ENCODE measurements around the gene ZDHHC19. TPM values are rescaled to one million over a fixed set of nuclear protein-coding genes. Genes with fewer than 3 reads are reported as not detected.
A peak's percentile ranks its signal among the peaks of the same experiment; 100 is the strongest.

ZDHHC19 gene
- total and polyA plus RNA-seq, 10 donors, result 0.79 to 44.6 (median 7.1) TPM

DNA sequence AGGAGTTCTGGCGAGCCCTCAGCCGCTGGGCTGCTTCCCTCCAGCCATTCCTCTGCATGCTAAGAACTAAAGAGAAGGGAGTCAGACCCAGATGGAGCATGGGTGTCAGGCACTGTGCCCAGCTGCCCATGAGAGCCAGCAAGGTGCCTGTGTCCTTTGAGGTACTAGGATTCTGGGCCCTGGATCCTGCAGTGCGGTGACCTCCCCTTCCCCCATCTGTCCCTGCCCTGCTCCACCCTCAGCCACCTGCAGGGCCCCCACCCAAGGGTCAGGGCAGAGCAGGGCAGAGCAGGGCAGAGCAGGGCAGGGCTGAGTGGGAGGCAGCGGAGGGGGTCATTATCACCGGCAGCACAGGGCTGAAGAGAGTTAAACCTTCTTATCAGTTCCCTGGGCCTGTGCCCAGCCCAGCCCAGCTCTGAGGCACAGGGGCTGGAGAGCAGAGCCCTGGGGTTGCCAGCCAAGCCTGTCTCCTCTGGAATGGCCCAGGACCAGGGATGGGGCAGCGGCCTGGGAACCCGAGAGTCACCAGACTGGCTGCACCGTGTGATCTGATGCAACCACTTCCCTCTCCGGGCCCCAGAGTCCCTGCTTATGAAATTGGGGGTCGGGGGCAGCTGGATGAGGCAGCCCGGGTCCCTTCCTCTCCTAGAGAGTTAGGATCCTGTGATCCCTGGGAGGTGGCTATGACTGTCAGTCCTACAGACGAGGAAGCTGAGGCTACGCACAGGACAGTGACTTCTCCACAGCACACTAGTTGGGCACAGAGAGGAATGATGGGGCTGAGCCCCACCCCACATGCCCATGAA, 17.3 kb downstream of the ZDHHC19 start:
- TF ChIP-seq POLR2AphosphoS5 (IDR thresholded peaks at IDR 0.05) (peak in 2 of 3 donors; percentile 11 to 38), CTCF (IDR thresholded peaks at IDR 0.05 in 8 of 11, conservative IDR thresholded peaks at IDR 0.05 in 3 of 11) (no peak), POLR2A (IDR thresholded peaks at IDR 0.05) (no peak)
- Histone ChIP-seq H3K4me3 (peak overlapping the region in 1 of 8 donors; percentile 45), H3K36me3 (no peaks in the 10 kb centered on the region), H3K27ac (peak overlapping the region in 7 of 8 donors; percentile 83 to 93 (median 90)), H3K9me3 (no peaks in the 10 kb centered on the region), H3K4me1 (peaks cover 6 to 65% (median 39%) of the 10 kb centered on the region in 6 donors), H3K27me3 (replicated peaks in 1 of 7) (no peaks in the 10 kb centered on the region)
- 56 to 84% (median 68%) methylated on average over 5 to 13 of the region's 13 CpGs for WGBS, 5 donors
- intact Hi-C loops (cut with DNase I; ENCODE audit: low total_unique reads), result no loop called here
- DNase-seq, result peak; percentile 86

DNA sequence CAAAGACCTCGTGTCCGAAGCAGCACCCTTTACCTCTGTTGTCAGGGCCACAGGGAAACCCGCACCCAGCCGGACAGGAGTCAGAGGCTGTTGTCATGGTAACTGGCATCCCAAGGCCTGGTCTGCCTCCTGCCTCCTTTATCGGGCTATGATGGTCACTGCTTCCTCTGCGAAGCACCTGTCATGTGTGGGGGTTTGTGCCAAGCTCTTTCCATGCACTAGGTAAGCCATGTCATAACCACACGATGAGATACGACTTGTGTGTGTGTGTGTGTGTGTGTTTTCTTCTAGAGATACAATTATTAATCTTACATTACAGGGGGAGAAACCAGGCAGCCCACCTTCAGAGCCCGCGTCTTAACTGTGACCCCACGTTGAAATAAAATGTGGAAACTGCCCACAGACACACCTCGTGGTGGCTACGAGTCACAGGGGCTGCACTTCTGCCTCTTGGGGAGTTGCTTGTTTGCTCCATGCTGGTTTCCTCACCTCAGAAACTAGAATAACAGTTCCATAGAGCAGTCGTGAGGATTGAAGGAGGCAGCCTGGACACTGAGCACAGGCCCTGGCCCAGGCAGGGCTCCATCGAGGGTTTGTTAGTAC, 18.0 kb downstream of the ZDHHC19 start:
- Histone ChIP-seq H3K4me1 (peaks cover 6 to 69% (median 39%) of the 10 kb centered on the region in 6 donors), H3K27me3 (replicated peaks in 1 of 7) (no peaks in the 10 kb centered on the region), H3K4me3 (peak overlapping the region in 1 of 8 donors; percentile 45), H3K27ac (peak overlapping the region; percentile 82 to 93 (median 89)), H3K36me3 (no peaks in the 10 kb centered on the region), H3K9me3 (no peaks in the 10 kb centered on the region)
- 51 to 78% (median 72%) methylated on average over 15 of the region's 15 CpGs for WGBS, 5 donors
- TF ChIP-seq CTCF (IDR thresholded peaks at IDR 0.05 in 8 of 11, conservative IDR thresholded peaks at IDR 0.05 in 3 of 11), result no peak
- TF ChIP-seq POLR2AphosphoS5 (IDR thresholded peaks at IDR 0.05), result no peak
- intact Hi-C loops (cut with DNase I; ENCODE audit: low total_unique reads), result no loop called here
- peak; percentile 77 for DNase-seq

- intact Hi-C loops (cut with DNase I; ENCODE audit: low total_unique reads), result no loop called here
- peak overlapping the region; percentile 82 to 93 (median 89) for H3K27ac ChIP-seq
- no peaks in the 10 kb centered on the region for H3K9me3 ChIP-seq
- peak overlapping the region in 1 of 8 donors; percentile 45 for H3K4me3 ChIP-seq
- peak; percentile 88 for DNase-seq
- no peaks in the 10 kb centered on the region for H3K27me3 ChIP-seq (replicated peaks in 1 of 7)
- no peak for TF ChIP-seq CTCF (IDR thresholded peaks at IDR 0.05 in 8 of 11, conservative IDR thresholded peaks at IDR 0.05 in 3 of 11)
- TF ChIP-seq POLR2AphosphoS5 (IDR thresholded peaks at IDR 0.05), result no peak
- no peak for TF ChIP-seq POLR2A (IDR thresholded peaks at IDR 0.05)
- peaks cover 6 to 73% (median 39%) of the 10 kb centered on the region in 6 donors for H3K4me1 ChIP-seq
- WGBS, 5 donors, result 22 to 43% (median 29%) methylated on average over 14 of the region's 14 CpGs
- H3K36me3 ChIP-seq, result no peaks in the 10 kb centered on the region
Observed at GRCh38 chr3:196192524-196193051, 18.6 kb downstream of the ZDHHC19 start.
